Measurements from ENCODE around the gene ATP2B2.

- TF ChIP-seq SIX5 (IDR thresholded peaks at IDR 0.05; ENCODE audit: low read depth, low read length, severe bottlenecking) (no peak), CEBPB (IDR thresholded peaks at IDR 0.05; ENCODE audit: borderline replicate concordance in 1 of 2, low read depth in 2 of 2, low read length in 2 of 2) (no peak)
These were observed 20.7 kb downstream of the ATP2B2 start for GRCh38 chr3:10484709-10485108.
